GM21825 (cell line): ENCODE data around the gene IGSF8.

ENCODE experiments used
- ATAC-seq: cut with Tn5 transposase; IDR thresholded peaks from one replicate; pipeline ENCODE4 v1.9.1; 2021; ENCODE audit warnings: mild to moderate bottlenecking, moderate library complexity; ENCODE audit not compliant: unreplicated experiment

IGSF8 gene, protein sequence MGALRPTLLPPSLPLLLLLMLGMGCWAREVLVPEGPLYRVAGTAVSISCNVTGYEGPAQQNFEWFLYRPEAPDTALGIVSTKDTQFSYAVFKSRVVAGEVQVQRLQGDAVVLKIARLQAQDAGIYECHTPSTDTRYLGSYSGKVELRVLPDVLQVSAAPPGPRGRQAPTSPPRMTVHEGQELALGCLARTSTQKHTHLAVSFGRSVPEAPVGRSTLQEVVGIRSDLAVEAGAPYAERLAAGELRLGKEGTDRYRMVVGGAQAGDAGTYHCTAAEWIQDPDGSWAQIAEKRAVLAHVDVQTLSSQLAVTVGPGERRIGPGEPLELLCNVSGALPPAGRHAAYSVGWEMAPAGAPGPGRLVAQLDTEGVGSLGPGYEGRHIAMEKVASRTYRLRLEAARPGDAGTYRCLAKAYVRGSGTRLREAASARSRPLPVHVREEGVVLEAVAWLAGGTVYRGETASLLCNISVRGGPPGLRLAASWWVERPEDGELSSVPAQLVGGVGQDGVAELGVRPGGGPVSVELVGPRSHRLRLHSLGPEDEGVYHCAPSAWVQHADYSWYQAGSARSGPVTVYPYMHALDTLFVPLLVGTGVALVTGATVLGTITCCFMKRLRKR

DNA sequence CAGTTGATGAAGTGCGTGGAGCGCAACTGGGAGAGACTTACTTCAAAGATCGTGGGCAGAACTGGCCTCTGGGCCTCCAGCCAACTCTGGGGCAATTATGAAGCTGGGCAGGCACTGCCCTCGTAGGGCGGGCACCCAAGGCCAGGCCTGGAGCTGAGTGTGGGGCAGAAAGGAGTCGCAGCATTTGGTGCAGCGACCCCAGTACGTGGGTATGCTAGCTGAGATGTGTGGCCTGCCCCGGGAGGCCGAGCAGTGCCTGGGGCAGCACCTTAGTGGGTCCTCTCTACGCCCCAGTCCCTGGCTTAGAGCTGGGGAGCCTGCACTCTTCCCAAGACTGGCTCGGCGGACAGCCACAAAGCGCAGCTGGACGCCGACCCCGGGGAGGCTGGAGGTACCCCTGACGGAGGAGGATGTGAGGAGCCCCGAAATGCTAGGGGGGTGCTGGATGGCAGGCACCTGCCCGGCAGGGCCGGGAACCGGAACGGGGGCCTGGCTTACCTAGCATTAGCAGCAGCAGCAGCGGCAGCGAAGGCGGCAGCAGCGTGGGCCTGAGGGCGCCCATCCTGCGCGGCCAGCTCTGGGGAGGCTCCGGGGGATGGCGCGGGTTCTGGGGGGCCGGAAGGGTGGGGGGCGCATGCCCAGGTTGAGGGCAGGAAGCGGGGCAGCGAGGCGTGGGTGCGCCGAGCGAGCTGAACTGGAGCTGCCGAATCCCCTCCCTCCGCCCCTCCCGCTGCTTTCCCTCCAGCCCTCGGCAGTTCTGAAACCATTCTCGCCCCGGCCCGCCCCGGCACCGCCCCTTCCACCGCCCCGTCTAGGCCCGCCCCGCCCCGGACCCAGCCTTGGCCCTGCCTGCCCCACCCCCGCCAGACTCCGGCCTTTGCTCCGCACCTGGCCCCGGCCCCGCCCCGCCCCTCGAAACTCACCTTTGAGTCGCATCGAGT, at the start of gene IGSF8:
Gene IGSF8, minus strand, starts transcription at position 709 of the 941 bp plus-strand sequence. Its CDS starts 147 bp downstream, at position 562.
- ATAC-seq, result peak; percentile 54

DNA sequence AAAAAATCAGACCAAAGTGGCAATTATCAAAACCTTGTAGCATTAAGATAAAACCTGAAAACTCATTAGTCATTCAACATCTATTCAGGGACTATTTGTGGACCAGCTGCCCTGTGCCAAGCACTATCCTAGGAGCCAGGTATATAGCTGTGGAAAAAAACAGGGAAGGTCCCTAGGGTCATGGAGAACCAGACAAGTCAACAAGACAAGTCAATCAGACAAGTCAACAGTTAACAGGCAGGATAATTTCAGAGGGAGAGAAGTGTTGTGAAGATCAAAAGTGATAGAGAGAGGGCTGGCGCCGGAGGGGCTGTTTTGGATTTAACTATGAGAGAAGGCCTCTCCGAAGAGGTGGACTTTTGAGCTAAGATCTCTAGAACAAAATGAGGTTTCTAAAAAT, 49.7 kb upstream of the IGSF8 start:
- no peak for ATAC-seq

DNA sequence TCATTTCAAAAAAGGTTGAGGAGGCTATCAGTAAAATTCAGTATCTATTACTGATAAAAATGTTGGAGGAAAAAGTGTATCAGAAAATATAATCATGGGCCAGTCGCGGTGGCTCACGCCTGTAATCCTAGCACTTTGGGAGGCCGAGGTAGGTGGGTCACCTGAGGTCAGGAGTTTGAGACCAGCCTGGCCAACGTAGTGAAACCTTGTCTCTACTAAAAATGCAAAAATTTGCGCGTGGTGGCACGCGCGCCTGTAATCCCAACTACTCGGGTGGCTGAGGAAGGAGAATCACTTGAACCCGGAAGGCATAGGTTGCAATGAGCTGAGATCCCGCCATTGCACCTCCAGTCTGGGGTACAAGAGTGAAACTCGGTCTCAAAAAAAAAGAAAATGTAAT, 47.7 kb upstream of the IGSF8 start:
- ATAC-seq, result no peak

DNA sequence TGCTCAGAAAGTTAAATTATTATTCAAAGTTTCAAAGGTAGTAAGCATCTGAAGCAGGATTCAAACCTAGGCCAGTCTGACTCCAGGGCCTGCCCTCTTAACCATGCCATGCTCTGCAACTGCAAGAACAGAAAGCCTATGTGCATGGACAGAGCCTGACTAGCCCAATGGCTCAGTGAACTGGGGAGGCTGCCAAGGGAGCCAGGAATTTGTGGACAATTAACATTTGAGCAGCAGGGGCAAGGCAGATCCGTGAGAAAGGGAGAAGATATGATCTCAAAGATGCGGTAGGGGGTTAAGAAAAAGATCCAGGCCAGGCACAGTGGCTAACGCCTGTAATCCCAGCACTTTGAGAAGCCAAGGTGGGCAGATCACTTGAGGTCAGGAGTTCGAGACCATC, 46.5 kb upstream of the IGSF8 start:
- no peak for ATAC-seq

DNA sequence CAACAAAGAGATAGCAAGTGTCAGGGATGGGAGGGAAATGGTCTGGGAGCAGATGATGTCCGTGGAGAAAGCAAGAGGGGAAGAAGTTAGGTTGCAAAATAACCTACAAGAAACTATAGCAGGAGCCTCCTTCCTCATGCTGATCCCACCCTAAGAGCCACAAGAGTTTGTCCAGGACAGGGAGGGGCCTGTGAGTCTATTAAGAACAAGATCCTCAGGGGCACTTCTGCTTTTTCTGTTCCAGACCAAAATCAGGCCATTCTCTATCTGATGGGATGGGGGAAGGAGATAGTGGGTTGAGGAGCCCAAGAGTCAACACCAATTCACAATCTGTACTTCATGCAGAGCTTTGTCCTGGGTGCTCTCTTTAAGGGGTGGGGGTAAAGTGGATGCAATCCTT, 45.3 kb upstream of the IGSF8 start:
- ATAC-seq, result no peak

DNA sequence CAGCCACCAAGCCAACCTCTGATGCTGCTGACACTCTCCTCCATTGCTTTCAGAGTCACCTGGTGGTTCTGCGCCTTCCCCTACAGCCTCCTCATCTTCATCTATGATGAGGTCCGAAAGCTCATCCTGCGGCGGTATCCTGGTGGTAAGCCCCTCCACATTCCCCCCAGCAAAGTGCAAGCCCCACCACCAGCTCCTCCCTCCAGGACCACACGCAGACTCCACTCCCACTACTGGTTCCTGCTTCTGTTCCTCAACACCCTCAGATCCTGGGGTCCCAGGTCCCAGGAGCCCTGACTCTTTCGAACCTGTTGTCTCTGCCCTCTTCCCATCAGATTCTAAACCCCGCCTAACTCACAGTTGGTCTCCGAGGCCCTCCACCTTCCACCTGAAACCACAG, 41.4 kb upstream of the IGSF8 start:
- ATAC-seq, result no peak

DNA sequence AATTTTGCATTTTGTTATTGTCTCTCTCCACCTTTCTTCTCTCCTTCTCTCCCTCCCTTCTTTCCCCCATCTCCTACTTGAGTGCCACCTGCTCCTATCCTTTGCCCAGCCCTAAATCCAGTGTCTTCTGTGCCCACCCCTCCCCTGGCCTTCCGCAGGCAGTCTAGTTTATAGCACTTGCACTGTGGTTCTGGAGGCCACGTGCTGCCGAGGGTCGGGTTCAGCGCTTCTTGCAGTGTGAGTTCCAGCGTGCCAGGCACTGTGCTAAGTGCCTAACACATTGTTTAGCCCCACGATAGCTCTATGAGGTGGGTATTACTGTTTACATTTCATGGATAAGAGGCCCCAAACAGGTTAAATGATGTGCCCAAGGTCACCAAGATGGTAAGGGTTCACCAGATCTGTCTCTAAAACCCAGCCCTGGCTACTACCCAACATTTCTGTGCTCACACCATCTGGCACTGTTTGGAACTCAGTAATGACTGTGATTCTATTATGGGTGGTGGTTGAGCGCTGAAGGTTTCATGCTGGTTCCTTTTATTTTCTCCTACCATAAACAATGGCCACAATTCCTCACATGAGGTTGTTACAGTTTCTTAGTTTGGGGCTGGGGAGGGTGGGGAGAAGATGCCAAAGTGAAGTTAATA, 38.9 kb upstream of the IGSF8 start:
- ATAC-seq, result no peak

DNA sequence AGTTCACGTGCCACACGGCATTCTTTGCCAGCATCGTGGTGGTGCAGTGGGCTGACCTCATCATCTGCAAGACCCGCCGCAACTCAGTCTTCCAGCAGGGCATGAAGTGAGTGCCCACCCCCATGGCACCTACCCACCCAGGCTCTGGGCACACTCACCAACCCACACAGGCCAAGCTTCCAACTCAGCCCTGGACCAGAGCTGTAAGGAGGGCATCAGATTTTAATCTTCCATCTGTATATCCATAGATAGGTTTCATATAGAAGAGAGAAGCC, 38.4 kb upstream of the IGSF8 start:
- ATAC-seq, result no peak

DNA sequence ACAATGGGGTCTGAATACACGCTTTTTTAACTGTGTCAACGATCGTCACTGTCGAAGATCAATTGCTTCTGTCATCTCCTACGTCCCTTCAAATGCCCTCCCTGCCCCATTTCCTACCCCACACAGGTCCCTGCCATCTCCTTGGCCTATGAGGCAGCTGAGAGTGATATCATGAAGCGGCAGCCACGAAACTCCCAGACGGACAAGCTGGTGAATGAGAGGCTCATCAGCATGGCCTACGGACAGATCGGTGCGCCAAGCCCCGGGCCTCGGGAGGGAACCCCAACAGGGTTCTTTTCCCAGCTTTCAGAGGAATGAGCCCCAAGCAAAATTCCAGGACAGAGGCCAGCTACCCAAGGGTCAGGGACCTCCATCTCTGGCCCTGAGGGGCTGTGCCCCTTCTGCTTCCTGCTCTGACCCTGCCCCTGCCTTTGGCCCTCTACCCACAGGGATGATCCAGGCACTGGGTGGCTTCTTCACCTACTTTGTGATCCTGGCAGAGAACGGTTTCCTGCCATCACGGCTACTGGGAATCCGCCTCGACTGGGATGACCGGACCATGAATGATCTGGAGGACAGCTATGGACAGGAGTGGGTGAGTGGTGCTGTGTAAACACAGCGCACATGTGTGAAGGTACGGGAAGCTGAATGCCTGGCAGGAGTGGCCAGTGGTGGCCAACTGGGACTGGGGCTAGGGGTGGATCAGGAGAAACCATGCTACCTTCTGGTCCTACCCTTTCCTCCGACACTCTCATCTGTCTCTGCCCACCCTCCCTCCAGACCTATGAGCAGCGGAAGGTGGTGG, 37.9 kb upstream of the IGSF8 start:
- no peak for ATAC-seq

DNA sequence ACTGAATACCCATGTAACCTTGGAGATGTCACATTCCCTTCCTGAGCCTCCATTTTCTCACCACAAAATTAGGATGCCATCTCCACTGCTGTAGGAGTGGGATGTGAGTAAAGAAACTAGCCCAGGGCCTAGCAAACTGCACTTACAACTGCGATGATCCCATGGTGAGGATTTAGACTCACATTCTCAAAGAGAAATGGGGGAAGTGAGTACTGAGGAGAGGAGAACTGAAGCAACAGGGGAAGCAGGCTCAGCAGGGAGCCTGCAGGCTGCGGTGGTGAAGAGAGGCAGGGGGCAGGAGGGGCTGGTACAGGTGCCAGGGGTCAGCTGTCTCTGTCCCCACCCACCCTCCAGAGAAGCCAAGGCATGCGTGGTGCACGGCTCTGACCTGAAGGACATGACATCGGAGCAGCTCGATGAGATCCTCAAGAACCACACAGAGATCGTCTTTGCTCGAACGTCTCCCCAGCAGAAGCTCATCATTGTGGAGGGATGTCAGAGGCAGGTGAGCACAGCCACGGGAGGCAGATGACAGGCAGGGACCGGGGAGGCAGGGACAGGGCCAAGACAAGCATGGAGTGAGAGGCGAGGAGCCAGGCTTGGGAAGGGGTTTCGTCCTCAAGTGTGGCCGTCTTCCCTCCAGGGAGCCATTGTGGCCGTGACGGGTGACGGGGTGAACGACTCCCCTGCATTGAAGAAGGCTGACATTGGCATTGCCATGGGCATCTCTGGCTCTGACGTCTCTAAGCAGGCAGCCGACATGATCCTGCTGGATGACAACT, 36.6 kb upstream of the IGSF8 start:
- ATAC-seq, result no peak

DNA sequence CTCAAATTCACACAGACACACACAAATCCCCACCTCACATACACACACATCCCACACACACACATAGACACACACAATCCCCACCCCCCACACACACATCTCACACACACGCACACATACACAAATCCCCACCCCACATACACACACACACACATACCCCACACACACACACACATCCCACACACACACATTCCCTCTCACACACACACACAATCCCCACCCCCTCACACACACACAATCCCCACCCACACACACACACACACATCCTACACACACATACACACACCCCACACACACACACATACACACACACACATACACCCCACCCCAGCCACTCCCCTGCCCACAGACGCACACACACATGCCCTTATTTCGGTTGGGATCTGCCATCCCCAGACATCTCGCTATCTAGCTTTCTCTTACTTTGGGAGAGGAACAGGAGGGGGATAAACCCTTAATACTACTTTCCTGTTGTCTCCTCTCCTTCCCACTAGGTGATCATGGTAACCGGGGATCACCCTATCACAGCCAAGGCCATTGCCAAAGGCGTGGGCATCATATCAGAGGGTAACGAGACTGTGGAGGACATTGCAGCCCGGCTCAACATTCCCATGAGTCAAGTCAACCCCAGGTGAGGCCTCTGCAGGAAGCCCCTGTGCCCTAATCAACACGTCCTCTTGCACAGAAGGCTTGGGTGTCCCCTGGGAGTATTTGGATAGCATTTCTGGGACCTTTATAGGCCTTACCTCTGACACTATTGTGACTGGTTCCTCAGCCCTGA, 35.8 kb upstream of the IGSF8 start:
- ATAC-seq, result no peak

DNA sequence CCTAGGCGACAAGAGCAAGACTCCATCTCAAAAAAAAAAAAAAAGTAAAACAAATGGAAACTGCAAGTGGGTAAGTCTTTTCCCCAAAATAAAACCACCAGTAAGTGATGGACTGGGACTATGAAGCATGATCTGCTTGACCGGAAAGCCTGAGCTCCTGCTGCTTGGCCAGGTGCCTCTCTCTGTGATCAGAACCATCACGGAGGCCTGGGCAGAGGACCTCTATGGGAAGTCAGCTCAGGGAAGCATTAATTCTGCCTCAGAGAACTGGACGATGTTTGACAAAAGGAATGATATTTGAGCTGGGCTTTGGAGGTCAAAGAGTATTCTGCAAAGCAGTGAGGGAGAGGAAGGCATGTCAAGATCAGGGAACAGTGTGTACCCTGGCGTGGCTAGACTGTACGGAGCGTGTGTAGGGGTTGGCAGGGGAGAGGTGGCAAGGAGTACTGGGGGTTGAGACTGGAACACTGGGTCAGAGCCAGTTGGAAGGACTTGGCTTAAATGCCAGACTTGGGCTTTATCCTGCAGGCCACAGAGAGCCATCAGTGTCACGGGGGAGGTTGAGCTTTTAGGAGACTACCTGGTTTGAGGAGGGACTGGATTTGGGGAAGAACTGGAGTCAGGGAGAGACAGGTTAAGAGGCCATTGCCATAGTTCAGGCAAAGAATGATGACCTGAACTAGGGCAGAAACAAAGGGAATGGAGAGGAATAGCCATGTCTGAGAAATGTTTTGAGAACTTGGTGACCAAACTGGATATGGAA, 33.6 kb upstream of the IGSF8 start:
- ATAC-seq, result no peak

DNA sequence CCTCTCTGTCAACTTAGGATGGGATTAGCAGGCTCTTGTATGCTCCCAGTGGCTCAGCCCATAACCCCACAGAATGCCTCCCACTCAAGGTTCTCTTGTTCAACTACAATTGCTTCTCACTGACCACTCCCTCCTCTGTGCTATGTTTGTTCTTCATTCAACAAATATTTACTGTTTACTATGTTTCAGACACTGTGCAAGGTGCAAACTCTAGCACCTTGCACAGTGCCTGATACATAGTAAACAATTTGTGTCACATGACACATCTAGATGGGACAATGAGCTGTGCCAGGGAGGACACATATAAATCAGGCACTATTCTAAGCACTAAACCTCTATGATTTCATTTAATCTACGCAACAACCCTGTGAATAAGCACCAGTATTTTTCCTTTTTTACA, 32.5 kb upstream of the IGSF8 start:
- ATAC-seq, result no peak

DNA sequence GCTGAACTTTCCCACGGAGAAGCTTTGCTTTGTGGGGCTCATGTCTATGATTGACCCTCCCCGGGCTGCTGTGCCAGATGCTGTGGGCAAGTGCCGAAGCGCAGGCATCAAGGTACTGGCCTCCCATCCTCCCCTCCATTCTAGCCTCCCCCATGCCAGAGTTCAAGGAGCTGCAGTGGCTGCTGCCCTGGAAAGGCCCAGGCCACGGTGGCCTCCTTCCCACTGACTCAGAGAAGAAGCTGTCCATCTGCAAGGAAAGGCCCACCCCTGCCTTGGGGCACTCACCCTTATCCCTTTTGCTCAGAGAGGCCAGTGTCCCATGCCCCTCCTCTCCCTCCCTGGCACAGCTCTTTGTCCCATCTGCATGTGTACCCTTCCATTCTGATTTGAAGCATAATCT, 32.1 kb upstream of the IGSF8 start:
- ATAC-seq, result no peak

DNA sequence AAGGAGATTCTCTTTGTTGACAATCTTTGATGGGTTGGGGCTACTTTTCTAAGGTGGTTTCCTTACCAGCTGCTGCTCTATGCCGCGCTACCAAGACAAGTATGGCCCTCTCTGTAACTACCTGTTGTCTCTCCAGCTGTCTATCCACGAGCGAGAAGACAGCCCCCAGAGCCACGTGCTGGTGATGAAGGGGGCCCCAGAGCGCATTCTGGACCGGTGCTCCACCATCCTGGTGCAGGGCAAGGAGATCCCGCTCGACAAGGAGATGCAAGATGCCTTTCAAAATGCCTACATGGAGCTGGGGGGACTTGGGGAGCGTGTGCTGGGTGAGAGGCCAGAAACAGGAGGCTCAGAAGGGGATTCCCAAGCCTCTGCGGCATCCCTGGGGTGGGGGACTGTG, 31.5 kb upstream of the IGSF8 start:
- no peak for ATAC-seq

DNA sequence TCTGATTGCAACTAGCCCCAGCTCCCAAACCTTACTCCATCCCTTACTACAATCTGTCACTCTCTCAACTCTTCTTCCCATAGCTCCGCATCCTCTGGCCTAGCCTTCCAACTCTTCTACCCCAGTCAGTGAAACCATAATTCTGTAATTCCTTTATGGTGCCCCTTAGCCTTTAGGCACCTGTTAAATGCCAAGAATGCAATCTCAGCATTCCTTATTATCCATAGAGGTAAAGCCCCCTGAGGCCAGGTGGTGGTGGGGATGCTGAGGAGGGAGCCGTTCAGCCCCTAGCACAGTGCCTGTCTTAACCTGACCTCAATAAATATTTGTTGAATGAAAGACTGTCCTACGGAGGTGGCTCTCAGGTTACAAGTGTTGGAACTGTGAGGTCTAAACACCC, 31.1 kb upstream of the IGSF8 start:
- no peak for ATAC-seq

DNA sequence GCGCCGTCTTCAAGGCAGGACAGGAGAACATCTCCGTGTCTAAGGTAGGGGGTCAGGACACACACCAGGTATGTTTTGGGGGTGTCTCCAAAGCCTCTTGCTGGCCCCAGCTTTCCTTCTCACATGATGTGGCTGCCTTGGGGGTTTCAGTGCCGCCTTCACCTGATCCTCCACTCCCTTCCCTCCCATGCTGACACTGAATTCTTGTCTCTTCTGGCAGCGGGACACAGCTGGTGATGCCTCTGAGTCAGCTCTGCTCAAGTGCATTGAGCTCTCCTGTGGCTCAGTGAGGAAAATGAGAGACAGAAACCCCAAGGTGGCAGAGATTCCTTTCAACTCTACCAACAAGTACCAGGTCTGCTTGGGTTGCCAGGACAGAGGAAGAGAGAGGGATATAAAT, 30.6 kb upstream of the IGSF8 start:
- ATAC-seq, result no peak

DNA sequence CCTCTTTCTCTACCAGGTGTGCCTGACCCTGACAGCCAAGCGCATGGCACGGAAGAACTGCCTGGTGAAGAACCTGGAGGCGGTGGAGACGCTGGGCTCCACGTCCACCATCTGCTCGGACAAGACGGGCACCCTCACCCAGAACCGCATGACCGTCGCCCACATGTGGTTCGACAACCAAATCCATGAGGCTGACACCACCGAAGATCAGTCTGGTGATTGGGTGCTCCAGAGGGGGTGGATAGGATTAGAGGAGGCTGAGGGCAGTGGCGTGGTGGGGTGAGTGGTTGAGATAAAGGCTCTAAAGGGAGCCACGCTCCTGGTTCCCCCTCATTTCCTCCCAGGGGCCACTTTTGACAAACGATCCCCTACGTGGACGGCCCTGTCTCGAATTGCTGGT, 30.2 kb upstream of the IGSF8 start:
- no peak for ATAC-seq
